HG03558 (cell line): ENCODE data around the gene TARDBP.
"Not testable (repeated sequence)": the region's sequence is repeated elsewhere in the genome, so short reads cannot be mapped to it uniquely, and the experiment has no call there.

Source experiments
- ATAC-seq: cut with Tn5 transposase; IDR thresholded peaks from one replicate; pipeline ENCODE4 v1.9.1; 2021; ENCODE audit warnings: moderate number of reproducible peaks; ENCODE audit not compliant: unreplicated experiment; ENCODE audit errors: extremely low read depth

Gene TARDBP

DNA sequence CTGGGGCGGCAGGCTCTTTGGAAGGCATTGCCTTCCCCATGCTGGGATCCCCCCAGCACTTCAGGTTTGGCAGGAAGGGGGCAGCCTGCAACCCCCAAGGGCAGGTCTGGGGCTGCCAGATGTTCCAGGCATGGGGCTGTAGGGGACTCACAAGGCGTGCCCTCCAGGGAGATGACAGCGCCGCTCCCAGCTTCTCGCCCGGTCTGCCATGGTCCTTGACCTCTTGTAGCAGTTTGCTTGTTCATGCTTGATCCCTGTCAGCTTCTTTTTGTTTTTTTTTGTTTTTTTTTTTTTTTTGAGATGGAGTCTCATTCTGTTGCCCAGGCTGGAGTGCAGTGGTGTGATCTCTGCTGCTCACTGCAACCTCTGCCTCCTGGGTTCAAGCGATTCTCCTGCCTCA is 21.6 kb upstream of the TARDBP start:
- ATAC-seq, result no peak

DNA sequence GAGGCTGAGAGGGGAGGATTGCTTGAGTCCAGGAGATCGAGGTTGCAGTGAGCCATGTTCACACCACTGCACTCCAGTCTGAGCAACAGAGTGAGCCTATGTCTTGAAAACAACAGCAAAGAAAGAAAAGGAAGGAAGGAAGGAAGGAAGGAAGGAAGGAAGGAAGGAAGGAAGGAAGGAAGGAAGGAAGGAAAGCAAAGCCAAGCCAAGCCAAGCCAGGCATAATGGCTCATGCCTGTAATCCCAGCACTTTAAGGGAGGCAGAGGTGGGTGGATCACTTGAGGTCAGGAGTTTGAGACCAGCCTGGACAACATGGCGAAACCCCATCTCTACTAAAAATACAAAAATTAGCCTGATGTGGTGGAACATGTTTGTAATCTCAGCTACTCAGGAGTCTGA is 20.4 kb upstream of the TARDBP start:
- not testable (repeated sequence) for ATAC-seq

DNA sequence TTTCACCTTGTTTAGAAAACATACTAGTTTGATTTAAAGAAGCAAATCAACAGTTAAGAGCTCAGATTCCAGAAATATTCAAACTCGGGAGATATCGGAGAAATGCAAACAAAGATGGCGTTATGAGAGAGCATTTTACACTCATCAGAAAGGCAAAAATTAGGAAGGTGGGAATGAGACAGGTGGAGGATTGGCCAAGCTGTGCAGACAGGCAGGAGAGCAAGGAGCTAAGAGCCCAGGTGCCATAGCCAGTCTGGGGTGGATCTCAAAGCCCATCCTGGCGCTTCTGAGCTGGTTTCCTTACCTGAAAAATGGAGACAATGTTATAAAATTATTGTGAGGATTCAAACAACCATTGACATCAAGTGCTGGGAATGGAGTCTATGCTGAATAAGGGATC is 19.6 kb upstream of the TARDBP start:
- no peak for ATAC-seq

DNA sequence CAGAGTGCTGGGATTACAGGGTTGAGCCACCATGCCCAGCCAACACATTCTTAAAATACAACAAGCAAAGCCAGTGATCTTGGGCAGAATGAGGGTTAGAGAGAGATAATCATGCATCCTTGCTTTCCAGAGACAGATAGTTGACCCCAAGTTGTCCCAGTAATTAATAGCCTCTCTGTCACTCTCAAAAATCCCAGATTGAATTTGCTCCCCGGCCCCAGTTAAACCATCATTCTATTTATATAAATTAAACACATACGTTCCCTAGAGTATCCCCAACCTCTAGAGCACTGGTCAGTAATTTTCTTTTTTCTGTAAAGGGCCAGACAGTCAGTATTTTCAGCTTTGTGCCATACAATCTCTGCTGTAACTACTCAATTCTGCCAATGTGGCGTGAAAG is 16.4 kb upstream of the TARDBP start:
- no peak for ATAC-seq

DNA sequence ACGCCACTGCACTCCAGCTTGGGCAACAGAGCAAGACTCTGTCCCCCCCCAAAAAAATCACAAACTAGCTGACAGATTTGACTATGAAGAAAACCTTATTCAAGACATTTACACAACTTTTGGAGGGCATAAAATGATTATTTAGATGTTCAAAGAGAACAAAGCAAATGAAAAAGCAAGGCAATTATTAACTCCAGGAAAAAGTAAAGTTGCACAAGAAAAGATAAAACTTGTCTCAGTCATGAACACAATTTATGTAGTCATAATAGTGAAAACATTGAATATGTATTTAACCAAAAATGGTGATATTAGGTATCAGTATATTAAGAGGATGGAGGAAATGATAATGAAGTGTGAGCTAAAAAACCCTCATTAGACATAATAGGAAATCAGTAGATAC is 11.9 kb upstream of the TARDBP start:
- no peak for ATAC-seq

DNA sequence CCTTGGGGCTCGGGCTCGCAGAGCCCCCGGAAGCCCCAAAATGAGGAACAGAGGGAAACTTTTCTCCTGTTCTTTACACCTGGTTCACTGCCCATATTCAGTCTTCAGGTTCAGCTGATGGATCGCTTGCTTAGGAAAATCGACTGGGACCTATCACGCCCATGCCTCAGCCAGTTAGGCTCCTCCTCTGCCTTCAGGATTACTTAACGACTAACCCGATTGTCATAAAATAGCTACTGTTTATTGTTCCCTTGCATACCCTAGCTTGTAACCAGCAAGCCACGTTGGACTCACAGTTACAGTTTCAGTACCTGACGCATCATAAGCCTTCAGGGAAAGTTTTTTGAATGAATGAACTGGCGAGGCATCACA is 692 bp downstream of the TARDBP start:
- ATAC-seq, result no peak

DNA sequence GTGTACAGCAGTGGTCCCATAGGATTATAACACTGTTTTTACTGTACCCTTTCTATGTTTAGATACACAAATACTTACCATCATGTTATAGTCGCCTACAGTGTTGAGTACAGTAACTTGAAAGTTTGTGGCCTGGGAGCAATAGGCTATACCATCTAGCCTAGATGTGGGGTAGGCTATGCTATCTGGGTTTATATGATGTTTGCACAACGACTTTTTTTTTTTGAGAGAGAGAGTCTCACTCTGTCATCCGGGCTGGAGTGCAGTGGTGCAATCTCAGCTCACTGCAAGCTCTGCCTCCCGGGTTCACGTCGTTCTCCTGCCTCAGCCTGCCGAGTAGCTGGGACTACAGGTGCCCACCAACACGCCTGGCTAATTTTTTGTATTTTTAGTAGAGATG is 6.9 kb downstream of the TARDBP start:
- not testable (repeated sequence) for ATAC-seq

DNA sequence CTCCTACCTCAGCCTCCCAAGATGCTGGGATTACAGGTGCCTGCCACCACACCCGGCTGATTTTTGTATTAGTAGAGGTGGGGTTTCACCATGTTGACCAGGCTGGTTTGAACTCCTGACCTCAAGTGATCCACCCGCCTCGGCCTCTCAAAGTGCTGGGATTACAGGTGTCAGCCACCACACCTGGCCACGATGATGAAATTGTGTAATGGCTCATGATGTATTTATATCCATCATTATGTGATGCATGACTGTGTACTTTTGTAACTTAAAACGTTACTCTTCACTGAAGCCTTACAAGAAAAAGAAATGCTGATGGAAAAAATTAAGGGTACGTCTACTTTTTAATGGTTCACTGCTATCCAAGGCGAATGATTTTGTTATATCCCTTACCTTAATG is 7.5 kb downstream of the TARDBP start:
- ATAC-seq, result no peak

DNA sequence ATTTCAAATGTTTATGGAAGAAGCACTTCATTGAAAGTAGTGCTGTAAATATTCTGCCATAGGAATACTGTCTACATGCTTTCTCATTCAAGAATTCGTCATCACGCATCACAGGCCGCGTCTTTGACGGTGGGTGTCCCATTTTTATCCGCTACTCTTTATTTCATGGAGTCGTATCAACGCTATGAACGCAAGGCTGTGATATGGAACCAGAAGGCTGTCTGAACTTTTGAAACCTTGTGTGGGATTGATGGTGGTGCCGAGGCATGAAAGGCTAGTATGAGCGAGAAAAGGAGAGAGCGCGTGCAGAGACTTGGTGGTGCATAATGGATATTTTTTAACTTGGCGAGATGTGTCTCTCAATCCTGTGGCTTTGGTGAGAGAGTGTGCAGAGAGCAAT is 10.7 kb downstream of the TARDBP start:
- ATAC-seq, result no peak

DNA sequence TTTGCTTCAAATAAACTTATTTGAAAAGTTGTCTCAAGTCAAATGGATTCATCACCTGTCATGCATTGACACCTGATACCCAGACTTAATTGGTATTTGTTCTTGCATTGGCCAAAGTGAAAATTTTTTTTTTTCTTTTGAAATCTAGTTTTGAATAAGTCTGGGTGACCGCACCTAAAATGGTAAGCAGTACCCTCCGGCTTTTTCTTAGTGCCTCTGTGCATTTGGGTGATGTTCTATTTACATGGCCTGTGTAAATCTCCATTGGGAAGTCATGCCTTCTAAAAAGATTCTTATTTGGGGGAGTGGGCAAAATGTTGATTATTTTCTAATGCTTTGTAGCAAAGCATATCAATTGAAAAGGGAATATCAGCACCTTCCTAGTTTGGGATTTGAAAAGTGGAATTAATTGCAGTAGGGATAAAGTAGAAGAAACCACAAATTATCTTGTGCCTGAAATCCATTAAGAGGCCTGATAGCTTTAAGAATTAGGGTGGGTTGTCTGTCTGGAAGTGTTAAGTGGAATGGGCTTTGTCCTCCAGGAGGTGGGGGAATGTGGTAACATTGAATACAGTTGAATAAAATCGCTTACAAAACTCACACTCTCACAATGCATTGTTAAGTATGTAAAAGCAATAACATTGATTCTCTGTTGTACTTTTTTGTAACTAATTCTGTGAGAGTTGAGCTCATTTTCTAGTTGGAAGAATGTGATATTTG is 11.9 kb downstream of the TARDBP start:
- ATAC-seq, result no peak

DNA sequence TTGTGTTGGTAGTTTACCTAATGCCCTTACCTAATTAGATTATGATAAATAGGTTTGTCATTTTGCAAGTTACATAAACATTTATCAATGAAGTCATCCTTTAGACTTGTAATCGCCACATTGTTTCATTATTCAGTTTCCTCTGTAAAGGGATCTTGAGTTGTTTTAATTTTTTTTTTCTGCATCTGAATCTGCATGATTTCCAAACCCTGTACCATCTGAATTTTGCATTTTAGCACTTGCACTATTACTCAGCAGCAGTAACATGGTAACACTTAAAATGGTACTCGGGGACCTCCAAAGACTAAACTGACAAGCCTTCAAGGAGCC is 12.4 kb downstream of the TARDBP start:
- ATAC-seq, result no peak

DNA sequence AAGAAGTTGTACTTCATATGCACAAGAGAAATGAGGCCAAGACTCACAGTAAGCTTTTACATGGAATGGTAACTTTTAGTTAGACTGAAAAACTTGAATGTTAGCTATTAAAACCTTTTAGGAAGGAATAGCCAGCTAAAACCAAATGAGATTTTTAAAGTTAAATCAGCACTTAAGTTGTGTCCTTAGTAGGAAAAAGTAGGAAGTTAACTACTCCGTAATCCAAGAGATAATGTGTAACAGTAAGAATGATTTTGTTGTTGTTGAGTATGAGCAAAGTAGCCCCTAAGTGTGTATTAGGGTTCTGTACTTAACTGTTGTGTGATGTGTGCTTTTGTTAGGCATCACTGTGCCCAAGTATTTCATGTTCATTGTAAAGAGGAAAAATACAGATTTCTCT is 13.2 kb downstream of the TARDBP start:
- no peak for ATAC-seq

DNA sequence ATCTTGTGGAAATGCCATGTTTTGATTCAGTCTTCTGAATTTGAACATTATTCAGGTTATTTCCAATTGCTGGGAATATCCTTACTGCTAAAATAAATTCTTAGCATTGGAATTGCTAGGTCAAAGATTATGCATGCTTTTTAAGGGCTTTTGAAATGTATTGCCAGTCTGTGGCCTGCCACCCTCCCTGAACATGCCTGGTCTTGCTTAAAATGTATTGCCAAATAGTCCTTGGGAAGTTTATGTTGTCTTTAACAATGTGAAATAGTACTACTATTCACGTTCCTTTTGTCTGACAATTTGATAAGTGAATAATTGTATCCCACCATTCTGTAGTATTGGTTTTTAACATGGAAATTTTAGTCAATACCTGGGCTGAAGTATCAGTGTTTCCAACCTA is 13.6 kb downstream of the TARDBP start:
- no peak for ATAC-seq

DNA sequence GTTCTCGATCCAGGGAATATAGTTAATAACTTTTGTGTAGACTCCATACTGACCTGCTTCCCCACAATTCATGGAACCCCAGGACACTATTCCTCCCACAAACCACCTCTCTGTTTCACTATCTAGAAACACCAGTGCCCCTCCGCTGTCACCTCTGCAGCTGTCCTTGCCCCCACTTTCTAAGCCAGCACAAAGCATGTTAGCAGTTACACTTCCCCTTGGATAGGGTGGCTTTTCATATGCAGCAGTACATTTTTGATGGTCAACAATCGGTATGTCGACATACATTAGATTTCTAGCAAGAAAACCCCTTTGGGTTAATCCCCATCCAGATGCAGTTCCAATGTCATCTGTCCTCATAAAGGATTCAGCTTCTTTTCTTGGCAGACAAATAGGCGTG is 14.4 kb downstream of the TARDBP start:
- ATAC-seq, result no peak

DNA sequence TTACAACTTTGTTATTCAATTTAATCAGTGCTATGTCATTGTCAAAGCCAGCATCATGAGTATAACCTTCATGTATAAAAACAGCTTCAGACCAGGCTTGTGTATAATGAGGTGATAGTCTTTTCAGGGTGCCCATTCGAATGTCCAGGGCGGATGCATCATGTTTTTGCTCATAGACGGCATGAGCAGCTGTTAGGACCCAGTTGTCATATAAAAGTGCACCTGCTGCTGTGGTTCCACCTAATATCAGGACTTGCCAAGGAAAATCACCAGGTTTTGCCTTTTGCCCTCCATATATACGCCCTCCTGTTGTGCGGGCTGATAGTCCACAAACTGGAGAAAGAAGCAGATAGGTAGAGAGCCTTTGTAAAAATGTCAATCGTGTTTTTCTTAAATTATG is 14.9 kb downstream of the TARDBP start:
- no peak for ATAC-seq

DNA sequence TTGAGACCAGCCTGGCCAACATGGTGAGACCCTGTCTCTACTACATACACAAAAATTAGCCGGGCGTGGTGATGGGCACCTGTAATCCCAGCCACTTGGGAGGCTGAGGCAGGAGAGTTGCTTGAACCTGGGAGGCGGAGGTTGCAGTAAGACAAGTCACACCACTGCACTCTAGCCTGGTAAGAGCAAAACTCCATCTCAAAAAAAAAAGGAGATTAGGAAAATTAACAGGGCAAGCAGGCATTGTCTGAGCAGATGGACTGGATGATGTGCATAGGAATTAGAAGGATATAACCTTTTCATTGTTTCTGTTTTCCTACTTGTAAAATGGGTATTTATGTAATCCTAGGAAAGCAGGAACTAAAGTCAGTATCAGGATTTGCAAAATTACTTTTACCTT is 15.6 kb downstream of the TARDBP start:
- no peak for ATAC-seq

DNA sequence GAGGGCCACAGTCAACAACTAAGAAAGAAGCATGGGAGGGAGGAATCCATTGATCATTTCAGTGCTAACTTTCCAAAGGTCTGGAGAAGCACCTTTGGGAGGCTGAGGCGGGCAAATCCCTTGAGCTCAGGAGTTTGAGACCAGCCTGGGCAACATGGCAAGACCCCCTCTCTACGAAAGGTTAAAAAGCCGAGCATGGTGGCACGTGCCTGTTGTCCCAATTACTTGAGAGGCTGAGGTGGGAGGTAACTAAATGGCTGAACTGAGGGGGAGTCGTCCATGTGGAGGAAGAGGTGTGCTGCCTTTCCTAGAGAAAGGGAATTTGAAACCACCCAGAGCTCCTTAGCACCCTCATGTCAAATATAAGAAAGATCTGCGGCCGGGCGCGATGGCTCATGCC is 18.4 kb downstream of the TARDBP start:
- no peak for ATAC-seq

DNA sequence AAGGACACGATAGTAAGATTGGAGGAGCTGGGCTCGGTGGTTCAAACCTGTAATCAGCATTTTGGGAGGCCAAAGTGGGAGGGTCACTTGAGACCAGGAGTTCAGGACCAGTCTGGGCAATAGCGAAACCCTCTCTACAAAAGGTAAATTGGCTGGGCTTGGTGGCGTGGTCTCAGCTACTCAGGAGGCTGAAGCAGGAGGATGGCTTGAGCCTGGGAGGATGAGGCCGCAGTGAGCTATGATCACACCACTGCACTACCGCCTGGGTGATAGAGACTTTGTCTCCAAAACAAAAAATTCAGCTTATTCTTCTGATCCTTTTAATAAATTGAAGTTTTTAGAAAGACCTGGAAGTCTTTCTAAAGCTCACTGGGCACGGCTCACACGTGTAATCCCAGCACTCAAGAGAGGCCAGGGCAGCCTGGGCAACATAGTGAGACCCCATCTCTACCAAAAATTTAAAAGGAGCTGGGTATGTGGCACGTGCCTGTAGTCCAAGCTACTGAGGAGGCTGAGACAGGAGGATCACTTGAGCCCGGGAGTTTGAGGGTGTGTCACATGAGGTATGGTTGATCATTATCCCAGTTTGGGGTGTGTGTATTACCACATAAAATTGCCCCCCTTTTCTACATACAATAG is 19.3 kb downstream of the TARDBP start:
- no peak for ATAC-seq

DNA sequence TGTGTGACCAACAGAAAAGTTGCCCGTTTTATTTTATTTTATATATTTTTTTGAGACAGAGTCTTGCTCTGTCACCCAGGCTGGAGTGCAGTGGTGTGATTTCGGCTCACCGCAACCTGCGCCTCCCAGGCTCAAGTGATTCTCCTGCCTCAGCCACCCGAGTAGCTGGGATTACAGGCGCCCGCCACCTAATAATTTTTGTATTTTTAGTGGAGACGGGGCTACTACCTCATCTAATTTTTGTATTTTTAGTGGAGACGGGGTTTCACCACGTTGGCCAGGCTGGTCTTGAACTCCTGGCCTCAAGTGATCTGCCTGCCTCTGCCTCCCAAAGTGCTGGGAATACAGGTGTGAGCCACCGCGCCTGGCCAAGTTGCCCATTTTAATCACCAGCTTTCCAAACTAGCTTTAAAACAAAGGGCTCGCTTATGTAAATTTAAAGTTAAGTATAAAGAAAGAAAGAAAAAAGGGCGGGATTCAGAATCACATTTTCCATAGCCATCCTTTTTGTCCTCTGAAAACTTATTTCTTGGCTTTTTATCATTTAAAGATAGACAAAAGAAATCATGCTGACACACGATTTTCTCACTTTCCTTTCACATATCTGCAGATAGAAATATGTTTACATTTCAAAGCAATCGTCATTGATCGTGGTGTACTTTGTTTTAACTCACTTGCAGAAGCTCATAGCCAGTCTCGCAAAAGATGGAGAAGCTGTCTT is 24.7 kb downstream of the TARDBP start:
- not testable (repeated sequence) for ATAC-seq

DNA sequence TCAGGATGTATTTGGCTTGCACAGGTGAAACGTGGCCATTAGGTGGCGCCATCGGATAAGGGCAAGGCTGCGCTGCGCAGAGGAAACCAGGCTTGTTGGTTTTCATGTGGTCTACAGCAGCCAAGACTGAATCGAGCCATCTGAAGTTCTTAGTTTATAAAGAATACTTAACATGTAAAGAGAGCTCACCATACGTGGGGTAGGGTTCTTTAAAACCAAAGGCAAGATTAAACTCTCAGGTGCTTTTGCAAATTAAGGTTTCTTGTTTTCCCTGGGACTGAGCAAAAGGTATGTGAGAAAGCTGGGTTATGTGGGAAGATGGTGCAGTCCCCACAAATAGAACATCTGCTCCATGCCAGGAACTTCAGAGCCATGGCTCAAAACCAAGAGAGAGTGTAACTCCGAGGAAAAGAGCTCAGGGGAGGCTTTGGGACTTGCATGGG is 25.3 kb downstream of the TARDBP start:
- ATAC-seq, result no peak

DNA sequence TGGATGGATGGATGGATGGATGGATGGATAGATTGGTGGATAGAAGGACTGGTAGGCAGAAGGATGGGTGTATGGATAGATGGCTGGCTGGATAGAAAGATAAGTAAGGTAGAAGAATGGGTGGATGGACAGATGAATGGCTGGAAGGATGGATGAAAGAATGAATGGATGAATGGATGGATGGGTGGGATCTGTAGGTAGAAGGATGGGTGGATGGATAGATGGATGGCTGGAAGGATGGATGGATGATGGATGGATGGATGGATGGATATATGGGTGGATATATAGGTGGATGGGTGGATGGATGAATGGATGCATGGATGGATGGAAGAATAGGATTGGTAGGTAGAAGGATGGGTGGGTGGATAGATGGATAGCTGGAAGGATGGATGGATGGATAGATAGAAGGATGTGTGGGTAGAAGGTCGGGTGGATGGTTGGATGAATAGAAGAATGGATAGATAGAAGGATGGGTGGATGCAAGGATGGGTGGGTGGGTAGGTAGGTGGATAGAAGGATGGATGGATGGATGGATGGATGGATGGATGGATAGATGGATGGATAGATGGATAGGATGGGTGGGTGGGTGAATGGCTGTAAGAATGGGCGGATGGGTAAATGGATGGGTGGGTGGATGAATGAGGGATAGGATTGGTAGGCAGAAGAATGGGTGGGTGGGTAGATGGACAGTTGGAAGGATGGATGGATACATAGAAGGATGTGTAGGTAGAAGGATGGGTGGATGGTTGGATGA is 27.1 kb downstream of the TARDBP start:
- ATAC-seq, result no peak
